GM21528 (cell line): ENCODE results near the gene PSG4.
"Not testable (repeated sequence)": the region's sequence is repeated elsewhere in the genome, so short reads cannot be mapped to it uniquely, and the experiment has no call there.

ENCODE experiments used
- ATAC-seq: cut with Tn5 transposase; IDR thresholded peaks from one replicate; pipeline ENCODE4 v1.9.1; 2021; ENCODE audit warnings: mild to moderate bottlenecking, moderate library complexity; ENCODE audit not compliant: unreplicated experiment, low FRiP score

Gene PSG4

DNA sequence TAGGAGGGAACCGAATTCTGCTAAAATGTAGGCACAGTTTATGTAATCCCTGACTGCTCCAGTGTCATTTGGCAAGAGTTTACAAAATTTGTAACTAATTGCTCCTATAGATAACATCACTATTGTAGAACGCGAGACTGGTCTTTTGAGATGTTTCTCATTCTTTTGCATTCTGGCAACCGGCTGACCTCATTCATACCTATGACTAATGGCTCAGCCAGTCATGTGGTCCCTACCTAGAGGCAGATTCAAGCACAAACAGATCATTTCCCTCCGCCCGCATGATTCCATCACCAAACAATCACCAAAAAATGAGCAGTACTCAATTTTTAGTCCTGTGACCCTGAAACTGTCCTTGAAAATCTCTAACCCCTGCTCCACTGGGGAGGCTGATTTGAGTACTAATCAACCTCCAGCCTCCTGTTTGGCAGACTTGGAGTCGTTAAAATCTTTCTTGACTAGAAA is 4.1 kb downstream of the PSG4 start:
- ATAC-seq, result not testable (repeated sequence)

GRCh38 chr19:43198686-43199419 is 6.6 kb downstream of the PSG4 start:
- not testable (repeated sequence) for ATAC-seq

GRCh38 chr19:43197666-43198397 is 7.6 kb downstream of the PSG4 start:
- not testable (repeated sequence) for ATAC-seq

- ATAC-seq, result not testable (repeated sequence)
These were observed 11.0 kb downstream of the PSG4 start for GRCh38 chr19:43194397-43194796.

- not testable (repeated sequence) for ATAC-seq
These were observed 12.9 kb downstream of the PSG4 start for GRCh38 chr19:43192381-43193155.

DNA sequence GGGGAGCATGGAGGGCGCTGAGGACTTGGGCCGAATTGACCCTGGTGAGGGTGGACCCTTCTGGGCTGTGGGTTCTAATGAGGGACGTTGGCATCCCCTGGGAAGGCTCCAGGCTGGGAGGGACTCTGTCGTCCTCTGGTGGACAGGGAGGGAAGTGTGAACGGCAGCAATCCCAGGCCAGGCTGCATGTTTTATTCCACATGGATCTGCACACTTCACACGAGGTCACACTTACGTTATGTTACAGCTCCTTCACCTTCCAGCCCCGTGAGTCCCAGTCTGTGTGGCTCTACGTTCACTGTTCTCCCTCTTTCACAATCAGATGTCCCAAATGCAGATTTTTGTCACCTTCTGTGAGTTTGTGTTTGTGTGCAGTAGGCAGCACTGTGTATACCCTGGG is 17.3 kb downstream of the PSG4 start:
- not testable (repeated sequence) for ATAC-seq

GRCh38 chr19:43186311-43186935 is 19.0 kb downstream of the PSG4 start, which contains the start of gene PSG5:
Gene PSG5, minus strand, starts transcription at chr19:43186536. Its CDS starts 131 bp downstream, at chr19:43186405.
- not testable (repeated sequence) for ATAC-seq

DNA sequence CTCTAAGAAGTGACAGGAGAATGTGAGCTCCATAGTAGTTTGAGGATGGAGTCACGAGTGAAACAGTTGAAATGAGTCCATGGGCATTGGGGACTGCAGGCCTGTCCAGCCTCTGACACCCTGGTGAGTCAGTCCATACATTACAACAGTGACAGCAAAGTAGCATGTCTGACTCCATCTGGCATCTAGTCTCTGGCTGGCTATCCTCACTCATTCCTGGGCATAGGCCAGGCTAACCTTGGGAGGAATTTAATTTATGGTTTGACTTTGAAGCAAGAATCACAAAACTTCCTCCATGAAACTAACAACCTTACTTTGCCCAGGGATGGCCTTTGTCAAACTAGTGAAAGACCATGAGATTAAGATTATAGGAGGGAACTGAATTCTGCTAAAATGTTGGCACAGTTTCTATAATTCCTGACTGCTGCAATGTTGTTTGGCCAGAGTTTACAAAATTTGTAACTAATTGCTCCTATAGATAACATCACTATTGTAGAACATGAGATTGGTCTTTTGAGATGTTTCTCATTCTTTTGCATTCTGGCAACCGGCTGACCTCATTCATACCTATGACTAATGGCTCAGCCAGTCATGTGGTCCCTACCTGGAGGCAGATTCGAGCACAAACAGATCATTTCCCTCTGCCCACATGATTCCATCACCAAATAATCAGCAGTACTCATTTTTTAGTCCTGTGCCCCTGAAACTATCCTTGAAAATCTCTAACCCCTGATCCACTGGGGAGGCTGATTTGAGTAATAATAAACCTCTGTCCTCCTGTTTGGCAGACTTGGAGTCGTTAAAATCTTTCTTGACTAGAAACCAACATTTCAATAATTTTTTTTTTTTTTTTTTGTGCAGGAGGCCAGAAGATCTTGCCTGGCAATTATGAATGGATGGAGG is 23.3 kb downstream of the PSG4 start:
- ATAC-seq, result not testable (repeated sequence)

- not testable (repeated sequence) for ATAC-seq
These were observed 25.8 kb downstream of the PSG4 start for GRCh38 chr19:43179569-43180147.

DNA sequence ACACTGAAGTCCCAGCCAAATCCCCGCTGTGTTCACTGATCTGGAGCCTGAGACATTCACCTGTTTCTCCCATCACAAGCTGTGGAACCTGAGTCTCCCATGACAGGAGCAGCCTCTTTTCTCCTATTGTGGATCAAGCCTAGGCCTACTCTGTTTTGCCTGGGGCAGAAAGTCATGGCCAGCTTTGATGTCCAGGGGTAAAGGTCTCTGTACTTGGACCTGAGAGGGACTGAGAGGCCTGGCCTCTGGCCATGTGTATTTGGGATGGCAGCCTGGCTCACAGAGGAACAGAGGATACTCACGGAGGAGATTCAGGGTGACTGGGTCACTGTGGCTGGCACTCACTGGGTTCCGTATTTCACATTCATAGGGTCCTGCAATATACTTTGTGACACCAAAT is 26.9 kb downstream of the PSG4 start:
- ATAC-seq, result not testable (repeated sequence)

GRCh38 chr19:43165906-43166305 is 39.5 kb downstream of the PSG4 start:
- not testable (repeated sequence) for ATAC-seq

DNA sequence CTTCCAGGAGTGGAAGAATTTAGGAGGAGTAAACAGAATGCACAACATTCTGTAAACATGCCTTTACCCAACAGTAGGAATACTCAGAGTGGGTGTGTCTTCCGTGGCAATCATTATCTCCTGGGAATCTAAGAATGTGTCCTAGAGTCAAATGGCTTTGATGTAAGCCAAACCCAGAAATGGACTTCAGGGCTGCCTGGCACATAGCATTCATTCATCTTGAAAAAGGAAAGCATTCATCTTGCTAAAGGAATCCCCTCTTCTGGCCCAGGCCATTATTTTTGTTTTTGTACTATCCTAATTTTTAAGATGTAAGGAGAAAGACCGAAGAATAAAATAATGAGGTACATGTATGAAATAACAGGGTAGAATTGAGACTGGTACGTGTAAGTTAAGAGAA is 42.3 kb downstream of the PSG4 start:
- ATAC-seq, result not testable (repeated sequence)

DNA sequence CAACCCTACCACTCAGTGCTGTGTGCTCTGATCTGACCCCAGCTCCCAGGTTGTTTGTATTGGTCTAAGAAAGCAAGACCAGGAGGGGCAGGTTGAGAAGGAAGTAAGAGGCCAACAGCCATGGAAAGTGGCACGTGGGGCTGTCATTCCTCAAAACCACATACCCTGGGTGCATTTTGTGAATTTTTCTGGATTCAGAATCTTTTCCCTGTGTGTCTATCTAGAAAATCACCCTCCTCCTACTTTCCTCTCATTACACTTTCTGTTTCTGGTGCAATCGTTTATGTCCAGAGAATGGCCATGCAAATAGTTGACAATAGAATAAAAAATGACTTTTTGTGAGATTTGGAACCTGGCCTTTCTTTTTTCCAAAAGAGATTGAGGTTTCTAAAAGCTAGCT is 43.2 kb downstream of the PSG4 start:
- ATAC-seq, result not testable (repeated sequence)

DNA sequence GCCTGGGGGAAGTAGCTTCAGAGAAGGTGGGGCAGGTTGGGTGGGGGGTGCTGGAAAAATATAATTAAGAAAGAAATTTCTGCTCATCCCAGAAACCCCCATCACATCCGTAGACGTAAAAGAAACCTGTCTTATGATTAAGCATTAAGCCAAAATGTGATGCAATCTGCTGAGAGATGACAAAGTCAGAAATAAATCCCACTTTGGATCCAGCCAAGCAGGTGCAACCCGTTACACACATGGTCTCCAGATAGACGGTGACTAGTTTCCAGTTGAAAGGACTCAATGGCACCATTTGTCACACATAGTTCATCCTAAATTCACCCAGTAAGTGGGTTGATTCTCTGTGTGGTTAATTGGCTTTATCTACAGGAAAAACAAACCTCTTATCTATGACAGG is 53.2 kb downstream of the PSG4 start:
- no peak for ATAC-seq

DNA sequence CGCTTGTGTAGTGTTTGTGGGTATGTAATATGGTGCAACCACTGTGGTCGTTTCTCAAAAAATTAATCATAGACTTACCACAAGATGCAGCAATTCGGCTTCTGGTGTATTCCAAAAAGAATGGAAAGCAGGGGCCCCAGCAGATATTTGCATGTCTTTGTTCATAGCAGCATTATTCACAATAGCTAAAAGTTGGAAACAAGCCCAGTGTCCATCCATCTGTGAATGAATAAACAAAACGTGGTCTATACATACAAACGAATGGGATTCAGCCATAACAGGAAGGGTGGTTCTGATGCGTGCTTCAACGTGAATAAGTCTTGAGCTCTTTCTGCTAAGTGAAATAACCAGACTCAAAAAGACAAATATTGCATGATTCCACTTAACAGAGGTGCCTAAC is 55.6 kb downstream of the PSG4 start:
- not testable (repeated sequence) for ATAC-seq

DNA sequence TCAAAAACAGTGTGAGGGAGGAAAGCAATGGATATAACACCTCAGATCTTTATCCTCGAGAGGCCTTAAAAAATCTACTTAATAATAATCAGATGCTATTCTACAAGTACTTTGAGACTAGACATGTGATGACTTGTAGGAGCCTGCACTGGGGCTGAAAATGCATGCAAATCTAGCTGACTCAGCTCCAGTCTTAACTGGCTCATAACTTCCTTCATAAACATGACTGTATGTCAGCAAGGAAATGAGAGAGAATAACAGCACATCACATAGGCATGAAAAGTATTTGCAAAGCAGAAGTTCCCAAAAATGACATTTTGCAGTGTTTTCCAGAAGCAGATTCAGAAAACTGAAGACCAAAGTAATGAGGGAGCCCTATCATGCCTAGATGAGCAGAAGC is 57.2 kb downstream of the PSG4 start:
- ATAC-seq, result no peak
